K562 (cell line): ENCODE data around the gene PLCD1. TPM values are rescaled to one million over a fixed set of nuclear protein-coding genes. Genes with fewer than 3 reads are reported as not detected.

ENCODE experiments used
- ATF3 ChIP-seq, 2 experiments: fragments of 450-650 bp in 1 of 2; sonication (generic) in 1 of 2; formaldehyde crosslinking in 1 of 2; IDR thresholded peaks in 1 of 2; conservative IDR thresholded peaks in 1 of 2; 2 replicates each; pipeline versions ENCODE4 v1.6.1 to v1.8.1; 2016 to 2023; ENCODE audit warnings: mild to moderate bottlenecking in 2 of 2, moderate library complexity in 2 of 2, inconsistent platforms in 1 of 2, missing genetic modification reagents in 1 of 2
- KDM4B ChIP-seq, 2 experiments: fragments of 450-650 bp in 1 of 2; sonication (generic) in 1 of 2; IDR thresholded peaks; 2 replicates each; pipeline ENCODE4 v1.6.1; 2016 to 2017; ENCODE audit warnings: borderline replicate concordance in 2 of 2, antibody characterized with exemption in 1 of 2, low read depth in 1 of 2, mild to moderate bottlenecking in 1 of 2
- NR3C1 ChIP-seq: sonication (generic); formaldehyde crosslinking; IDR thresholded peaks from 2 replicates; pipeline ENCODE4 v1.8.1; 2022; ENCODE audit warnings: missing genetic modification reagents
- PCBP2 ChIP-seq: fragments of 200-400 bp; formaldehyde crosslinking; IDR thresholded peaks from 2 replicates; pipeline ENCODE4 v1.6.1; 2018; ENCODE audit warnings: low read length, low read depth, mild to moderate bottlenecking, moderate library complexity; ENCODE audit not compliant: poor library complexity, severe bottlenecking
- RBM15 ChIP-seq: fragments of 200-400 bp; formaldehyde crosslinking; IDR thresholded peaks from 2 replicates; pipeline ENCODE4 v1.6.1; 2018; ENCODE audit warnings: mild to moderate bottlenecking, low read length, moderate library complexity; ENCODE audit not compliant: insufficient read depth
- REST ChIP-seq, 2 experiments: fragments of 450-650 bp; formaldehyde crosslinking in 1 of 2; IDR thresholded peaks; 2 replicates each; pipeline versions ENCODE4 v1.4.0 to v1.6.1; 2014 to 2020; ENCODE audit warnings: mild to moderate bottlenecking in 2 of 2, borderline replicate concordance in 1 of 2, low read depth in 1 of 2
- TEAD1 ChIP-seq, 2 experiments: fragments of 450-650 bp in 1 of 2; sonication (generic) in 1 of 2; formaldehyde crosslinking; IDR thresholded peaks; 2 replicates each; pipeline versions ENCODE4 v1.4.0 to v1.8.0; 2020 to 2022; ENCODE audit warnings: mild to moderate bottlenecking in 2 of 2, missing genetic modification reagents in 1 of 2
- THAP7 ChIP-seq: fragments of 250-450 bp; sonication (Bioruptor Pico); IDR thresholded peaks from 2 replicates; pipeline ENCODE4 v1.5.0; 2021
- ZNF143 ChIP-seq: sonication (generic); formaldehyde crosslinking; IDR thresholded peaks from 2 replicates; pipeline ENCODE4 v1.9.0; 2022; ENCODE audit warnings: mild to moderate bottlenecking, missing genetic modification reagents
- ZNF583 ChIP-seq: fragments of 250-450 bp; sonication (Bioruptor Pico); IDR thresholded peaks from 2 replicates; pipeline ENCODE4 v1.4.0; 2020
- polyA plus RNA-seq, 8 experiments: library from polyadenylated mRNA; depleted of rRNA in 4 of 8; stranded (reverse) in 5 of 8; unstranded in 3 of 8; fragments of >200 nt; fragmentation: Nextera tagmentation in 2 of 8; fragmentation: Illumina TruSeq in 1 of 8; extraction: Ambion mirVana in 2 of 8; extraction: Trizol in 1 of 8; gene quantifications; 2 replicates each; pipeline versions ENCODE4 v1.2.1 to v1.2.3, GENCODE V29; 2011 to 2014; ENCODE audit warnings: inconsistent platforms in 1 of 8, missing spikeins in 1 of 8
- total RNA-seq, 7 experiments: library from RNA; depleted of rRNA in 6 of 7; stranded (reverse); fragments of >200 nt in 6 of 7; fragmentation: Illumina TruSeq in 2 of 7; extraction: Trizol in 2 of 7; gene quantifications; 2 replicates each; pipeline versions ENCODE4 v1.2.1 to v1.2.3, GENCODE V29; 2011 to 2021; ENCODE audit warnings: low replicate concordance in 1 of 7
- TF ChIP-seq, protein P1 (sequence below), 3 experiments: IDR thresholded peaks in 2 of 3; conservative IDR thresholded peaks in 1 of 3; 2 replicates each; pipeline ENCODE4 v1.5.1; 2011 to 2012; ENCODE audit warnings: low read length in 3 of 3, mild to moderate bottlenecking in 3 of 3, control low read depth in 2 of 3, improper control_type of control experiment in 1 of 3, inconsistent platforms in 1 of 3, low read depth in 1 of 3, mixed read lengths in 1 of 3, moderate library complexity in 1 of 3; ENCODE audit not compliant: insufficient read depth in 2 of 3

PLCD1 gene
- total and polyA plus RNA-seq, 9 of the 15 experiments (the other 6 are each of a cell fraction or from before 2014, with no cell fraction given): 5.4 to 209 (median 116) TPM

- peak in 1 of 2 experiments; percentile 76; a peak in 1 of 4 replicates for TF ChIP-seq TEAD1 (CRISPR knock-in tag; IDR thresholded peaks at IDR 0.05)
- peak; percentile 39 for TF ChIP-seq ATF3 (IDR thresholded peaks at IDR 0.05)
- no peak for TF ChIP-seq ATF3 (CRISPR knock-in tag; conservative IDR thresholded peaks at IDR 0.05)
- TF ChIP-seq ZNF143 (CRISPR knock-in tag): 0 out of 2 replicates have a peak, but pooled peaks have one; percentile 24
- TF ChIP-seq, protein P1, sequence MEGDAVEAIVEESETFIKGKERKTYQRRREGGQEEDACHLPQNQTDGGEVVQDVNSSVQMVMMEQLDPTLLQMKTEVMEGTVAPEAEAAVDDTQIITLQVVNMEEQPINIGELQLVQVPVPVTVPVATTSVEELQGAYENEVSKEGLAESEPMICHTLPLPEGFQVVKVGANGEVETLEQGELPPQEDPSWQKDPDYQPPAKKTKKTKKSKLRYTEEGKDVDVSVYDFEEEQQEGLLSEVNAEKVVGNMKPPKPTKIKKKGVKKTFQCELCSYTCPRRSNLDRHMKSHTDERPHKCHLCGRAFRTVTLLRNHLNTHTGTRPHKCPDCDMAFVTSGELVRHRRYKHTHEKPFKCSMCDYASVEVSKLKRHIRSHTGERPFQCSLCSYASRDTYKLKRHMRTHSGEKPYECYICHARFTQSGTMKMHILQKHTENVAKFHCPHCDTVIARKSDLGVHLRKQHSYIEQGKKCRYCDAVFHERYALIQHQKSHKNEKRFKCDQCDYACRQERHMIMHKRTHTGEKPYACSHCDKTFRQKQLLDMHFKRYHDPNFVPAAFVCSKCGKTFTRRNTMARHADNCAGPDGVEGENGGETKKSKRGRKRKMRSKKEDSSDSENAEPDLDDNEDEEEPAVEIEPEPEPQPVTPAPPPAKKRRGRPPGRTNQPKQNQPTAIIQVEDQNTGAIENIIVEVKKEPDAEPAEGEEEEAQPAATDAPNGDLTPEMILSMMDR (IDR thresholded peaks at IDR 0.05 in 2 of 3, conservative IDR thresholded peaks at IDR 0.05 in 1 of 3; ENCODE audit: insufficient read depth in 2 of 3, low read depth in 1 of 3, low read length in 3 of 3): peak; percentile 84 to 93 (median 88)
- TF ChIP-seq REST (IDR thresholded peaks at IDR 0.05; ENCODE audit: borderline replicate concordance): peak; percentile 78
- TF ChIP-seq REST (CRISPR knock-in tag; IDR thresholded peaks at IDR 0.05; ENCODE audit: low read depth): no peak
- no peak for TF ChIP-seq THAP7 (CRISPR knock-in tag)
- TF ChIP-seq NR3C1 (CRISPR knock-in tag): 0 out of 2 replicates have a peak, but pooled peaks have one; percentile 13
- no peak for TF ChIP-seq KDM4B (IDR thresholded peaks at IDR 0.05; ENCODE audit: borderline replicate concordance in 2 of 2, low read depth in 1 of 2)
- no peak for TF ChIP-seq RBM15
- TF ChIP-seq ZNF583: no peak
- no peak for TF ChIP-seq PCBP2
These were observed 24.9 kb downstream of the PLCD1 start (continued) for GRCh38 chr3:38004415-38005075.
